Psoas muscle (tissue), 8 donors: ENCODE results near the gene GNA12. TPM values are rescaled to one million over a fixed set of nuclear protein-coding genes. Genes with fewer than 3 reads are reported as not detected.

Source experiments
- ATAC-seq, 4 donors: fragments of 200-7000 bp; cut with Tn5 transposase; one replicate each; pipeline ENCODE4 v1.9.1; 2020; ENCODE audit warnings: moderate library complexity in 3 of 4, mild to moderate bottlenecking in 2 of 4
- DNase-seq, 2 donors: peaks; one replicate each; pipeline ENCODE4 v3.0.0-alpha.2; 2020
- H3K27ac ChIP-seq: fragments of 200-600 bp; one replicate; pipeline ENCODE4 v1.8.0; 2022
- H3K27me3 ChIP-seq, 3 donors: fragments of 200-600 bp in 1 of 3; one replicate each; pipeline versions ENCODE4 v1.6.1 to v1.8.0; 2013 to 2022; ENCODE audit warnings: low read length in 2 of 3, mild to moderate bottlenecking in 2 of 3, moderate library complexity in 1 of 3; ENCODE audit not compliant: insufficient read depth in 3 of 3
- H3K36me3 ChIP-seq, 2 donors: fragments of 200-600 bp in 1 of 2; one replicate each; pipeline versions ENCODE4 v1.6.1 to v1.8.0; 2013 to 2022; ENCODE audit warnings: low read depth in 1 of 2, mild to moderate bottlenecking in 1 of 2, moderate library complexity in 1 of 2; ENCODE audit not compliant: insufficient read depth in 1 of 2
- H3K4me1 ChIP-seq: fragments of 200-600 bp; one replicate; pipeline ENCODE4 v1.8.0; 2022
- H3K4me3 ChIP-seq: fragments of 200-600 bp; one replicate; pipeline ENCODE4 v1.8.0; 2022; ENCODE audit warnings: mild to moderate bottlenecking
- H3K9me3 ChIP-seq: fragments of 200-600 bp; one replicate; pipeline ENCODE4 v1.8.0; 2022
- CTCF ChIP-seq: fragments of 200-600 bp; IDR thresholded peaks from one replicate; pipeline ENCODE4 v1.8.0; 2022; ENCODE audit warnings: antibody characterized with exemption
- WGBS, 3 donors: extraction: QIAGEN DNeasy Blood & Tissue Kit; methylation state at CpG; one replicate each; pipeline versions ENCODE4 v1.1.6 to v1.1.7; 2013; 5-methylcytosine and 5-hydroxymethylcytosine counted together
- intact Hi-C, 2 donors: fragments of 100-400 bp; cut with DNase I; formaldehyde crosslinking; loops; one replicate each; pipeline versions ENCODE4 v1.11.0 to v1.14.2; 2022
- polyA plus RNA-seq, 3 donors: library from polyadenylated mRNA; stranded (reverse); fragments of 200-250 nt; gene quantifications; one replicate each; pipeline ENCODE4 v1.2.3, GENCODE V29; 2013
- total RNA-seq, 4 donors: library from RNA; stranded (reverse); fragmentation: NEBNext Ultra II Directional in 2 of 4; extraction: Animal tissue kit (Norgen Biotek cat#: 25700) in 2 of 4; gene quantifications; one replicate each; pipeline versions ENCODE4 v1.2.1 to v1.2.4, GENCODE V29; 2021 to 2023
- donor health status: healthy with polysubstance abuse.
- donor health status: DM: no; HTN: no; CAD: no; lungs with moderate emphysema.
- donor health status: Bipolar disorder and iron deficiency.
- donor health status: healthy.
- donor health status: DM: yes; HTN: yes; CAD: no.
- donor health status: DM: no; HTN: no; CAD: no.
- donor health status: DM: no; HTN: no; CAD: no.
- donor health status: DM: yes; HTN: yes; CAD: no.

The GNA12 gene
- total and polyA plus RNA-seq, 7 donors, result 7.1 to 20.2 (median 15.4) TPM

- DNase-seq, result no peak
- intact Hi-C loops, result no loop called here
Observed at GRCh38 chr7:2876031-2876731, 32.1 kb upstream of the GNA12 start.

GRCh38 chr7:2873686-2874551 lies 29.8 kb upstream of the GNA12 start:
- Histone ChIP-seq H3K27ac (no peak overlapping the region), H3K27me3 (peaks cover 0 to 19% (median 2%) of the 10 kb centered on the region in 3 donors), H3K36me3 (no peaks in the 10 kb centered on the region), H3K9me3 (no peaks in the 10 kb centered on the region), H3K4me1 (no peaks in the 10 kb centered on the region), H3K4me3 (no peak overlapping the region)
- no peak for TF ChIP-seq CTCF
- 26 to 32% (median 29%) methylated on average over 7 of the region's 7 CpGs for WGBS, 3 donors
- intact Hi-C loops, result no loop called here
- DNase-seq, result no peak
- ATAC-seq, result no peak

More at GRCh38 chr7:2876031-2876731, 32.1 kb upstream of the GNA12 start:
- Histone ChIP-seq H3K27ac (no peak overlapping the region), H3K4me3 (no peak overlapping the region), H3K27me3 (peaks cover 0 to 10% (median 2%) of the 10 kb centered on the region in 3 donors), H3K36me3 (no peaks in the 10 kb centered on the region), H3K9me3 (no peaks in the 10 kb centered on the region), H3K4me1 (no peaks in the 10 kb centered on the region)
- ATAC-seq, result no peak
- TF ChIP-seq CTCF, result no peak
- WGBS, 3 donors, result 43 to 48% (median 46%) methylated on average over 24 of the region's 24 CpGs

GRCh38 chr7:2873146-2873545 lies 29.0 kb upstream of the GNA12 start:
- peaks cover 0 to 19% (median 2%) of the 10 kb centered on the region in 3 donors for H3K27me3 ChIP-seq
- no peak overlapping the region for H3K4me3 ChIP-seq
- no peak for TF ChIP-seq CTCF
- ATAC-seq, result no peak
- no peaks in the 10 kb centered on the region for H3K4me1 ChIP-seq
- H3K27ac ChIP-seq, result no peak overlapping the region
- no peaks in the 10 kb centered on the region for H3K36me3 ChIP-seq
- H3K9me3 ChIP-seq, result no peaks in the 10 kb centered on the region
- WGBS, 3 donors, result 49 to 57% (median 52%) methylated on average over 10 of the region's 10 CpGs
- DNase-seq, result no peak
- intact Hi-C loops, result no loop called here

- DNase-seq, result no peak
- ATAC-seq, result no peak
- intact Hi-C loops, result no loop called here
- Histone ChIP-seq H3K9me3 (no peaks in the 10 kb centered on the region), H3K27me3 (peaks cover 0 to 19% (median 2%) of the 10 kb centered on the region in 3 donors), H3K4me3 (no peak overlapping the region), H3K36me3 (no peaks in the 10 kb centered on the region), H3K27ac (no peak overlapping the region), H3K4me1 (no peaks in the 10 kb centered on the region)
- WGBS, 3 donors, result 83 to 92% (median 92%) methylated on average over 10 of the region's 10 CpGs
- TF ChIP-seq CTCF, result no peak
Observed at GRCh38 chr7:2872296-2872874, 28.3 kb upstream of the GNA12 start.
